Jurkat, Clone E6-1 (cell line): Measurements from ENCODE around the gene ZNF232.
"Not testable (repeated sequence)": the region's sequence is repeated elsewhere in the genome, so short reads cannot be mapped to it uniquely, and the experiment has no call there.

ENCODE experiments used
- DNase-seq: peaks from one replicate; pipeline ENCODE4 v3.0.0-alpha.2; 2011; ENCODE audit warnings: low read depth, low spot score
- H3K4me3 ChIP-seq: 2 replicates; pipeline ENCODE4 v1.5.1; 2011; ENCODE audit warnings: mild to moderate bottlenecking, low read length, control low read depth, moderate library complexity

ZNF232 gene

DNA sequence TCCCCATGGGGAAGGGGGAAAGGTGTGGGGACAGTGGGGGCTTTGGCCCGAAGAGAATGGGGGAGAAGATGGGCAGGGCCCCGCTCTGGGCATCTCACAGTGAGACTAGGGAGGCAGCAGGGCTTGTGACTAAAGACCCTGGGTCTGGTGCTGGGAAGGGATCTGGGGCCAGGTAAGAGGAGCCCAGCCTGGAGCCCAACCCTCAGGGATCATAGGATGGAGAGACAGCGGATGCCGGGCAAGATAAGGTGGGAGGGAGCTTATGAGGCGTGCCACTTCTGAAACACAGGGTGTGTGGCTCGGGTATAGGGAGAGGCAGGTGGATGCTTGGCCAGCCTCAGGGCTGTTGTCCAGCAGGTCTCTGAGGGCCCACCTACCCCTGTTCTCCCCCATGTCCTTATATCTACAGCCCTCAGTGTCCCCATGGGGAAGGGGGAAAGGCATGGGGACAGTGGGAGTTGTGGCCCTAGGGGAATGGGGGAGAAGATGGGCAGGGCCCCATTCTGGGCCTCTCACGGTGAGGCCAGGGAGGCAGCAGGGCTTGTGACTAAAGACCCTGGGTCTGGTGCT is 19.6 kb upstream of the ZNF232 start:
- no peak for DNase-seq
- H3K4me3 ChIP-seq = no peak overlapping the region

DNA sequence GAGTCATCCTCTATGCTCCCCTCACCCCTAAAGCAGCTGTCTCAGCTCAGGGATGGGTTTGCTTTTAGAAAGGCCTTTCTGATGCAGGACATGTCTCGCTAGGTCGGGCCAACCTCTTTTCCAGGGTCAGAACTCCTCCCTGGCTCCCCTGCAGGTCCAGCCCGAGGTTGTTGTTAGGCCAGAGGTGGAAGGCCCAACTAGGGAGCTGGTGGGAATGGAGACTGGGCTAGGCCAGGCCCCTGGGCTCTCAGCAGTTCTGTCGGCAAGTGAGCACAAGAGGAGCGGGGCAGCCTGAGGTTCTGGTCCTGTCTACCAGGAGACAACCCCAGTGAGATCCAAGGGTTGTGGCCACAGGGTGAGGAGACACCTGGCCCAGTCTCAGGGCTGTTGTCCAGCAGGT is 19.0 kb upstream of the ZNF232 start:
- DNase-seq, H3K4me3 ChIP-seq: not testable (repeated sequence)

DNA sequence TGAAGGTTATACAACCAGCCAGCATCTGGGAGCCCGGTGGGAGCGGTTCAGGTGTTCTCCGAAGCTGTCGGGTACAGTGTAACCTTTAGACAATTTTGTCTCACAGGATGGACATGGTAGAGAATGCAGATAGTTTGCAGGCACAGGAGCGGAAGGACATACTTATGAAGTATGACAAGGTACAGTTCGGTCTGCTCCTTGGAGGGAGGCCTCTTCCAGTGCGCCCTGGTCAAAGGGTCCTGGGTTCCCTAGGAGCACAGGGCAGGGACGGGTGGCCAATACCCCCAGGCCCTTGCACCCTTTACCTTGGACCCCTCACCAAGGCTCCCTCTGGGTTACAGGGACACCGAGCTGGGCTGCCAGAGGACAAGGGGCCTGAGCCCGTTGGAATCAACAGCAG is 18.6 kb upstream of the ZNF232 start:
- H3K4me3 ChIP-seq, DNase-seq: not testable (repeated sequence)

DNA sequence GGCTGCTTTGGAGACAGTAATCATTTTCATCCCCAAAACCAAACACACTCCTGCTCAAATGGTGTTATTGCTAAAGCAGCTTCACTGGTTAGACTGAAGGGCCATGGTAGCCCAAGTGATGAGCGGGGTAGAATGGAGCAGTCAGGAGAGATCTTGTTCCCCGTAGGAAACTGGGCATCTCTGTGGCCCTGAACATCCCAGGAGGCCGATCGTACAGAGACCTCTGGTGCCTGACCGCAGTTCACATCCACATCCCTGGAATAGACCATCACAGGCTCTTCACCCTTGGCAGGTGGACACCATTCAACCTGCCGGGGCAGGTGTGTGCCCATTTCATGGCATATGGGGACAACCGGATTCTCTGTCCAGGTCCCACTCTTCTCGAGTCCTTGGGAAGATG is 18.1 kb upstream of the ZNF232 start:
- not testable (repeated sequence) for DNase-seq, H3K4me3 ChIP-seq

DNA sequence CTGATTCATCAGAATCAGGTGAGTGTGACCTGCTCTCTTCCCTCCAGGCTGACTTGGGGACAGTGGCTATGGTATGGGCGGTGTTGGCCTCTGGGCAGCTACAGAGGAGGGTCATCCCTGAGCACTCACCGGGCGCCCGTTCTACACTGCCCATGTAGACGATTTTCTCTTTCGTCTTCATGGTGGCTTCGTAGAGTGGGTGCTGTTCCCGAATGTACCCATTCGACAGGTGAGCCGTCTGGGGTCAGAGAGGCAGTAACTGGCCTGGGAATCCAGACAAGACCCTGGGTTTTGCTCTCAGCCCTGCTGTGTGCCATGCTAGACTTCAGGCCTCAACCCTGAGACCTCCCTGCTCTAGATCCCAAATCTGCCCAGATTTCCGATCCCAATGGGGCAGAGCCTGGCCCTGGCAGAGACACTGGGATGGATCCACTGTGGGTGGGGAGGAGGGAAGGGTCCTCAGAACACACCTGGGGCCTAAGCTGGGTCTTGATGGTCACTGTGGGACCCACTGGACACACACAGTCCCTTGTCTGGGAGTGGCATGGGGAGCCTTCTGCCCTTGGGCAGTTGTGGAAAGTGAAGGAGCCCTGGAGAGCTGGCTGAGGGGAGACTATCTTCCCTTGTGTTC is 17.3 kb upstream of the ZNF232 start:
- no peak for DNase-seq
- no peak overlapping the region for H3K4me3 ChIP-seq

DNA sequence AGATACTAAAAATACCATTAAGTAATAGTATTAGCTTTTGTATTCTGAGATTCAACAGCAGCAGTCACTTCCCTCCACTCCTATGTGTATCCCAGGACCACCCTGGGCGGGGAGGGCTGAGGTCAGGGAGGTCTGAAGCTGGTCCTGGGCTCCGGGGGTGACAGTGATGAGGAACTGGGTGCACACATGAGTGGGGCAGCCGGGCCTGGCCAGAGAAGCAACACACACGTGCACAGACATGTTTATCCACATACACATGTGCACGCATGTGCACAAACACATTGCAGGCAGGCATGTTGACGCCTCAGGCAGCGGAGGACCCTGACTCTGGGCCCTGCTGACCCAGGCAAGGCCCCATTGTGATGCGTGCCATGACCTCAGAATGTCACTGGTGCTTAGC is 16.7 kb upstream of the ZNF232 start:
- not testable (repeated sequence) for DNase-seq, H3K4me3 ChIP-seq

DNA sequence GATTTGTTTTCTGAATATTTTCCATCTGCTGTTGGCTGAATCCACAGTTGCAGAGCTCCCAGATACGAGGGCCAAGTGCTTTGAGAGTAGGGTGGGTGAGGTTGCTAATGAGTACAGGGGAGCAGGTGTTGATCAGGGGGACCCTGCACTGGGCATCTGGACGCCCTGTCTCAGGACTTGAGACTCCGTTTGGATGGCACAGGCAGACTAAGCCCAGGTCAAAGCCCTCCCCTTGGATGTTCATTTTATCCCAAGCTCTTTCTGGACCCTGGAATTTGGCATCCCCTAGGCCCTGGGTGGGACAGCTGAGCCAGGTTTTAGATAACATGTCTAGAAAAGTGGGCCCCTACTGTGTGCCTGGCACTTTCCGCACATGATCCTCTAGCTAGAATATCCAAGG is 16.2 kb upstream of the ZNF232 start:
- H3K4me3 ChIP-seq = no peak overlapping the region
- DNase-seq = no peak

DNA sequence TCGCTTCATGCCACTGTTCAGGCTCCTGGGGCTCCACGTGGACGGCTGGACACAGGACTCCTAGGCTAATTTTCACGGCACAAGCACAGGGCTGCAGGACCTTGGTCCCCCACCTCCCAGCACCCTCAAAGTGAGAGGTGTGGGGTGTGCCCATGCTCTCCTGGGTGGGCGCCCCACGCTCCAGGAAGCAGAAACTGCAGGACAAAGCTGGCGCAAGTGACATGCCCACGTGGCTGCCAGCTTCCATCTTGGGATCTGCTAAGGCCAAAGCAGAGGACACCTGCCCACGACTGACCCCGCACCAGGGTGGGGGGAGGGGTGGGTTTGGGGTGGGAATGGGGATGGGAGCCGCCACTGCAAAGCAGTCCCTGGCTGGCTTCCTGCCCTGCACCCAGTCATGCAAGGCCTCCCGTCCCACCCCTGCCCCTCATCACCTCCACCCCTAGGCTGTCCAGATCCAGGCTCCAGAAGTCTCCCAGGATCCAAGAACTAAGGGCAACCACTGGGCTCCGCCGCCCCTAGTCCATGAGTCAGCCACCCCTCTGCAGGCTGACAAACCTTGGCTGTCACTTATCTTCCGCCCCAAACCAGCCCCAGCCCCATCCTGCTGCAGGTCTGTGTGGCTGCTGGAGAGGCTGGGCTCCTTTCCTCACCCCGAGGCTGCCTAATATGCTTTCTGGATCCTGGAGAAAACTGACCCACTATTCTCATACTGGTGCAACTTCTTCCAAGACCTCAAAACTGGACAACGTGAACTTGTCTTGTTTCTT is 15.2 kb upstream of the ZNF232 start:
- H3K4me3 ChIP-seq = no peak overlapping the region
- no peak for DNase-seq

DNA sequence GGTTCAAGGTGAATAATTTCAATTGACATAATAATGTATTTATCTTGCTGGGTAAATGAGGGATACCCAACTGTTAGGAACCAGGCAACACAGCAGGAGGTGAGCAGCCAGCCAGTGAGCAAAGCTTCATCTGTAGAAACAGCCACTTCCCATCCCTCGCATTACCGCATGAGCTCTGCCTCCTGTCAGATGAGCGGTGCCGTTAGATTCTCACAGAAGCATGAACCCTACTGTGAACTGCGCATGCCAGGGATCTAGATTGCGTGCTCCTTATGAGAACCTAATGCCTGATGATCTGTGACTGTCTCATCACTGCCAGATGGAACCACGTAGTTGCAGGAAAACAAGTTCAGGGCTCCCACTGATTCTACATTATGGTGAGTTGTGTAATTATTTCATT is 13.2 kb upstream of the ZNF232 start:
- DNase-seq, H3K4me3 ChIP-seq: not testable (repeated sequence)

DNA sequence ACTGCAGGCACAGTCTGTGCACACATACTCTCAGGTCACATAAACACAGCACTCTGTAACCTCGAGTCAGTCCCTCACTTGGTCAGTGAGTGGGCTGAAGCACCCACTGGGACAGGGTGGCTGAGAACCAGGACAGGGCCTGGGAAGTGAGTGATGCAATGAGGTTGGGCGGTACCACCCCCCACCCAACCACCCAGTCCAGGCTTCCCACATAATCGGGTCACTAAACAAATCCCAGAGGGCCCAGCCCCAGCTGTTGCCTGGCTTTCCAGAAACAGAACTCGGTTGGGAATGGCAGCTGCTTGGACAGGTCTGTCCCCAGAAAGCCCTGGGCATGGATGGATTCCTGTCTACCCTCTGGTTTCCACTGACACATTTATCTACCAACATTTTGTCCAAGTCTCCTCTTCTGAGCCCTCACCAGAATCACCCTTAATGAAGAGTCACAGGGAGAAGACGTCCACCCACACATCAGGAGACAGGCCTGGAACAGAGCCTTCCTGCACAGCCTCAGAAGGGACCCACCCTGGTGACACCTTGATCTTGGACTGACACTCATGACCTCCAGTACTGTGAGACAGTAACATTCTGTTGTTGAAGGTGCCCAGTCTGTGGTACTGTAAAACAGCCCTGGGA is 12.6 kb upstream of the ZNF232 start:
- not testable (repeated sequence) for DNase-seq, H3K4me3 ChIP-seq

DNA sequence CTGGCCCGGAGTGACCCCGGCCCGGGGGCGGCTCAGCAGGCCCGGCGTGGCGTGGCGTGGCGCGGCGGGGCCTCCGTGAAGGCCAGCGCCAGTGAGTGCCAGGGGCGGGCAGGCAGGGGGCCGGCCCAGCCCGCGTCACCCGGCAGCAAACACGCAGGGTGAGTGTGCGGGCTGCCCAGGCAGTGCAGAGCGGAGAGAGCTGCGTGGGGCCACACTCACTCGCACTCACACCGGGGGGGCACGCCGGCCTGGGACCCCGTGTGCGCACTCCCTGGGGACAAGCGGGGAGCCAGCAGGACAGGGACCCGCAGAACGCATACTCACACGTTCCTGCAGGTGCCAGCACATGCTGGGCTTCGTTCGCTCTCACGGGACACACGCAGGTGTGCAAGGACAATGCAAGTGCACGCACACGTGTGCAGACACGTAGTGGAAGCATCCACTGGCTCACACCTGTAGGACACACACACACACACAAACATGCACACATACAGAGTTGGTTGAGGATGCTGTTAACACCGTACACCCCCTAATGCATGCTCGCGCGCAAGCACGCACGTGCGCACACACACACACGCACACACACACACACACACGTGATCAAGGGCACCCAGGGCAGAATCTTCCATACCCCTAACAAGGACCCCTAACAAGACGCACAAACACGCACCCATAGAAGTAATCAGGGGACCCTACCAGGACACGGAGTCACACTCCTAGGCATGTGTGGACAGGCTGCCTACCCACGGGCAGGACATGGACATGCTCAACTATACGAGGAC is 11.9 kb upstream of the ZNF232 start:
- H3K4me3 ChIP-seq = no peak overlapping the region
- DNase-seq = no peak

DNA sequence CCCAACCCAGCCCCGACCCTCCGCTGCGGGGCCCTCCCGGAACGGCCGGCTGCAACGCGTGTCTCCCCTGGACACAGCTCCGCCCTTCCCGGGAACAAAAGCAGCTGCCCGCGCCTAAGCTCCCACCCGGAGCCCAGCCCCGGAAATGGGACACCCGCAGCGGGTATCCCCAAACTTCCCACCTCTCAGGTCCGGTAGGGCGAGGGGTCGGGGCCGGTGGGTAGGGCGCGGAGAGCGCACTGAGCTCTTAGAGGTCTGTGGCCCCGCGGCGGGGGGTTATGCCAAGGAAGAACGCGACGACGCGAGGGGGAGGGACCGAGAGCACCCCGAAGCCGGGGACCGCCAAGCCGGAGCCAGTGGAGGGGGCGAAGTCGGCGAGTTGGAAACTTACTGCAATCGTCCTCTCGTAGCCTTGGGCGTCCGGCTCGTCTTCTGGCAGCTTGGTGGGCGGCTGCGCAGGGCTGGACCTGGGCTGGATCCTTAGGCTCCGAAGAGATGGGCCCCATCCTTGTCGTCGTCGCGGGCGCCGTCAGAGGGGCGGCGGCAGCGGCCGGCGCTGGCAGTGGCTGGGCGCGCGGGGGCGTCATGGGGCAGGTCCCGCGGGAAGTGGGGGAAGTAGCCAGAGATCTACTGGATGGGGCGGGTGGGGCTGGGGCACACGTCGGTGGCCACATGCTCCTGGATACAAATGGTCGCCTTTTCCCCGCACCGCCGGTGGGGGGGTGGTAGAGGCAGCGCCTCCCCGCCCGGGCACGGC is 11.1 kb upstream of the ZNF232 start:
- H3K4me3 ChIP-seq = no peak overlapping the region
- no peak for DNase-seq

DNA sequence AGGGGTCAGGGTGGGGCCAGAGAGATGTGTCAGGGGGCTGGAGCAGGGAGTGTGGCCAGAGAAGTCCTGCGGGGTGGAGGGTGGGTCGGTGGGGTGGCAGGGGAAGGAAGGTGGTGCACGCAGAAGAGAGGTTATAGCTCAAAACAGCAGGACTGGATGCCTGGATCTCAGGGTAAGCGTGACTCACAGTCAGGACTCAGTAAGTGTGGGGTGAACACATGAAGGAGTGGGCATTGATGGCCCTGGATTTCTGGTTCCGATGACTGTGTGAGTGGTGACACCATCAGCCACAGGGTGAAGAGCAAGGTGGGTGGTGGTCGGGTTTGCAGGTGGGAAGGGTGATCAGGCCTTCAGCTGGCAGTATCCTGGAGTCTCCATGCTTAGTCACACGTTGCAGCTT is 10.4 kb upstream of the ZNF232 start:
- H3K4me3 ChIP-seq = not testable (repeated sequence)

DNA sequence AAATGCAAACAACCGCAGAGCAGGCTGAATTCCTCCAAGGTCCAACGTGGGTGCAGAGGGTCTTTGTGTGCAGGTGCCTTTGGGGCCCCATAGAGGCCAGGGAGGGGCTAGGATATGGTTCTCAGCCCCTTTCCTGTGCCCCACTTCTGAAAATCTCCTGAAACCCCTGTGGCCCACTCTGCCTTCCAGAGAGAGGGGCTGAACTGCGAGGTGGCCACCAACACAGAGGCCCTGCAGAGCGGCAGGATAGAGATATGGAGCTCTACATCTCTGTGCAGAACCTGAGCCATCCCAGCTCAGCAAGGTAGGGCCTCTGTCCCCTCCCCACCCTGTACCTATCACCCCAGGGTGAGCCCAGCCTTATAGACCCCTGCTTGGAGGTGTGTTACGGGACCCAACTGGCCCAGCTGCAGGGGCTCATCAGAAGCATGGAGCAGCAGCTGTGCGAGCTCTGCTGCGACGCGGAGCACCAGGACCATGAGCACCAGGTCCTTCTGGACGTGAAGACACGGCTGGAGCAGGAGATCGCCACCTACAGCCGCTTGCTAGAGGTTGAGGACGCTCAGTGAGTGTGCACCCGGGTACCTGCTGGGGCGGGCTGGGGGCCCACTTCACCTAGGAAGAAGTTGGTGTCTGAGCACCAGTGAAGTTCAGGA is 9.6 kb upstream of the ZNF232 start:
- H3K4me3 ChIP-seq = no peak overlapping the region
- DNase-seq = no peak

More for the DNA sequence above, 10.4 kb upstream of the ZNF232 start:
- not testable (repeated sequence) for DNase-seq

DNA sequence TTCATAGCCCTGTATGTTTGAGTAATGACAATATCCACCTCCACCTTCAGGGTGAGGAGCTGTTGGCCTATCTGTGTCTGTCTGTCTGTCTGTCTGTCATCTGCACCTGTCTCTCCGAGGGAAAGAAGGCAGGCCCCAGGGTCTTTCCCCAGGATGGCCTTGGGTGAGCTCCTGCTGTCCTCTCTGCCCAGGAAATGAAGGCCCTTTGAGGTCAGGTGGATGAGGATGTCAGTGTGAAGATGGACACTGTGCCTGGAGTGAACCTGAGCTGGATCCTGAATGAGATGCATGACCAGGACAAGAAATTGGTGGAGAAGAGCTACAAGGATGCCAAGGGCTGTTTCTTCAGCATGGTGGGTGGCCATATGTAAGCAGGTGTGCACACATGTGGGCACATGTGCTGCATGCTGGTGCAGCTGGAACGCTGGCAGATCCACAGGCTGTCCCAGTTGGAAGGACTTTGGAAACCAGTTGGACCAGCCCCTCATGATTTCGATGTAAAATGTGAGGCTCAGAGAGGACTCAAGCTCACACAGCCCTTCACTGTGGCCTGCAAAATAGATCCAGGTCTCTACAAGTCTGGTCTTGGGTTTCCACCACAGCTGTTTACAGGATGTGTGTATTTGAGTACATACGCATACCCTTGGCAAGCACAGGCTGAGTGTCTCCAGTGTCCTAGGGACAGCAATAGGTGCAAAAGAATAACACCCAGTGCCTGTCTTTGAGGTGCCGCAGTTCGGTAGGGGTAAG is 8.9 kb upstream of the ZNF232 start:
- not testable (repeated sequence) for DNase-seq, H3K4me3 ChIP-seq

DNA sequence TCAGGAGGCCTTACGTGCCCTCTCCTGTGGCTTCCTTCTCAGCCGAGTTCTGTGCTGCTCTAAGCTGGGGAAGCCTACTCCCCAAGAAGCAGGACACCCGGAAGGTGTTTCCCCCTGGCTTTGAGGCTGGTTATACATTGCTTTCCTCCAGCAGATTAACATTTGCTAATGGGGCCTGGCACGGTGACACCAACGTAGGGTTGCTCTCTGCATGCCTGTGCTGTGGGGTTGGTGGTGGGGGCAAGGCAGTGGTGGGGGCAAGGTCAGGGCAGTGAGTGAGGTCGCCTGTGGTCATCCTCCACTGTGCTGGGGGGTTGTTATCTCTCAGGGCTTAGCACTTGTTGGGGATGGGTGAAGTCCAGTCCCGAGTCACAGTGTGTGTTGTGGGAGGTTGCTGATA is 8.4 kb upstream of the ZNF232 start:
- H3K4me3 ChIP-seq = no peak overlapping the region
- DNase-seq = no peak

DNA sequence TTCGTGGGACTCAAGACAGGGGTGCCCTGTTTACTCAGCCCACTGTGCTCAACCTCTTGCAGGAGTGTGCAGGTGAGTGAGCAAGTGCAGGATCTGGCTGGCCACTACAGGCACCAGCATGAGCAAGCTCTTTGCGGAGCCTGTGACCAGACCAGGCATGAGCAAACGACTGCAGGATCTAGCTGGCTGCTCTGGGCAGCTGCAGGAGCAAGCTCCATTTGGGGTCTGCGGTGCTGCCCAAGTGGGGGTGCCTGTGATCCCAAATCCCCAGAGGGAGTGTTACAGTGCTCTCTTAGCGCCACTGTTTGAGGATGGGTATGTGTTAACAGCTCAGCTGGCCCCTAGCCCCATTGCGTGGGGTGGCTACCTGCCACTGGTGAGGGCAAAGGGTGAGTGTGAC is 6.5 kb upstream of the ZNF232 start:
- no peak for DNase-seq

More for the DNA sequence above, 6.5 kb upstream of the ZNF232 start:
- no peak overlapping the region for H3K4me3 ChIP-seq
